GM23248 (cell line): ENCODE results near the gene ABCC3.

Experiments
- EZH2 ChIP-seq: fragments of 200-600 bp; sonication (generic); IDR thresholded peaks from 2 replicates; pipeline ENCODE4 v1.6.1; 2018; ENCODE audit warnings: antibody characterized with exemption, mild to moderate bottlenecking; ENCODE audit not compliant: insufficient read depth, poor library complexity, severe bottlenecking
- EZH2phosphoT487 ChIP-seq: fragments of 200-600 bp; sonication (generic); IDR thresholded peaks from 2 replicates; pipeline ENCODE4 v1.6.1; 2018; ENCODE audit warnings: antibody characterized with exemption, moderate library complexity, mild to moderate bottlenecking, low read depth; ENCODE audit not compliant: insufficient read depth

DNA sequence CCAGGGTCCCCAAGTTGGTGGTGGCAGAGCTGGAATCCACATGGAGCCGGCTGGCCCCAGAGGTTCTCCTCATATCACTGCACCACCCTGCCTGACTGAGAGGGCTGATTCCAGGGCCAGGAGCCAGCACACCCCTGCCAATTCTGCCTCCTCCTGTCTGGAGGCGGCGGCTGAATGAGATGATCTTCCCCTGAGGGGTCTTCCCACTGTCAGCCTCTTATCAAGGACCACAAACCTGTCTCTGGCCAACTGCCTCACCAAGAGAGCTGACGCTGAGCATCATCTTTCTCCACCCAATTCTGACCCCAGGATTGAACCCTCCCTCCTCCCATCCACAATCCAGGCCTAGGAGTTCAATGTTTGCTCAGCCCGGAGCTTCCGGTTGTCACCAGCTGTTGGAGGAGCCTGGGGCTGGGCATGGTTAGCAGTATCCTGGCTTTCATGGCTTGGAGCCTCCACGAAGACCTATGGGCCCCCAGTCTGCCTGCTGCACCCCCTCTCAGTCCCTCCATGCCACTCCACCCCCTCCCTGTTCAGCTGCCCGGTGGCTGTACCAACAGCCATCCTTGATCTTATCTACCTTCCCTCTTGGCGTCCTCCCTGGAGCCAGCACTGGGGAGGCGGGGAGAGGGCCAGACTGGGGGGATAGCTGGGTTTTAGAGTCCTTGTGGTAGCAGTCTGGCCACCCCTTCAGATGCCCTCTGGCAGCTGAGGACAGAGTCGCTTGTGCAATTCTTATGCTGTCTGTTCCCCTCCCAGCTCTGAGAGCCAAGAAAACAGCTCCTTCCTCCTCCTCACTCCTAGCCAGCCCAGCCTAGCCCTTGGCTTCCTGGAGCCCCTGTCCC lies 25.6 kb downstream of the ABCC3 start:
- no peak for TF ChIP-seq EZH2
- TF ChIP-seq EZH2phosphoT487: no peak
